GM04504 (cell line): ENCODE measurements around the gene LRFN2.
A peak's percentile ranks its signal among the peaks of the same experiment; 100 is the strongest.

Source experiments
- DNase-seq: peaks from one replicate; pipeline ENCODE4 v3.0.0-alpha.2; 2012; ENCODE audit warnings: low read depth

The LRFN2 gene

GRCh38 chr6:40586369-40587201 is 579 bp downstream of the LRFN2 start:
- no peak for DNase-seq

- no peak for DNase-seq
Measured at GRCh38 chr6:40585651-40586269, 1.4 kb downstream of the LRFN2 start.

DNA sequence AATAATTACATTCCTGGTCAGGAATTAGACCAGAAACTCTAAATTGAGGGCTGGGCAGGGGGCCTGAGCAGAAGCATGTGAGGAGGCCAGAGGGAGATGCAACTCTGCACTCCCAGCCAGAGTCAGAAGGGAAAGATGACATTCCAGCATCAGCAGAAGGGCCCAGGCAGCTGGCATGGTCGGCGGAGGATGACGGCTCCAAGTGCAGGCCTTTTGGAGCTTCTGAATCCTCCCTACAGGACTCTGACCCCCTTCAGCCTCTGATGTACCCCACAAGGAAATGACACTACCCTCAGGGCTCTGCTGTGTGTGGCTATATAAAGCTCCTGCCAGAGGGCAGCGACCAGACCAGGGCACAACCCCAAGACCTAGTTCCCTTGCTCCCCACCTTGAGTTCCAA is 1.9 kb downstream of the LRFN2 start:
- no peak for DNase-seq

GRCh38 chr6:40584741-40585140 is 2.4 kb downstream of the LRFN2 start:
- DNase-seq = no peak

GRCh38 chr6:40583709-40584108 is 3.5 kb downstream of the LRFN2 start:
- DNase-seq = no peak

DNA sequence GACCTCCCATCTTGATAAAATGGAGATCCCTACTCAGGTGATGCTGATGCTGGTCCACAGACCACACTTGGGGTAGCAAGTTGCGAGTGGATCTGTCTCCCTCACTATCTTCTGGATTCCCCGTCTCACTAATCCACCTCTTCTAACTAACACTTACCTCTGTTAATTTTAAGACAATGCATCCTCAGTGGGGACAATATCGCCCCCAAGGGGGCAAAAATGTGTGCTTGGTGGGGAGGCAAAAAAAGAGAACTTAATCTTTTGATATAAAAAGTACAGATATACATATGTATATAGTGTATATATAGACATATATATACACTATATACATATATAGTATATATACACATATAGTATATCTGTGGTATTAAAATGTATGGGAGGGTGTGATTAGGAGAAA is 4.3 kb downstream of the LRFN2 start:
- no peak for DNase-seq

GRCh38 chr6:40579101-40579500 is 8.1 kb downstream of the LRFN2 start:
- no peak for DNase-seq

GRCh38 chr6:40577672-40578071 is 9.5 kb downstream of the LRFN2 start:
- DNase-seq = no peak

GRCh38 chr6:40573221-40573620 is 13.9 kb downstream of the LRFN2 start:
- no peak for DNase-seq

DNA sequence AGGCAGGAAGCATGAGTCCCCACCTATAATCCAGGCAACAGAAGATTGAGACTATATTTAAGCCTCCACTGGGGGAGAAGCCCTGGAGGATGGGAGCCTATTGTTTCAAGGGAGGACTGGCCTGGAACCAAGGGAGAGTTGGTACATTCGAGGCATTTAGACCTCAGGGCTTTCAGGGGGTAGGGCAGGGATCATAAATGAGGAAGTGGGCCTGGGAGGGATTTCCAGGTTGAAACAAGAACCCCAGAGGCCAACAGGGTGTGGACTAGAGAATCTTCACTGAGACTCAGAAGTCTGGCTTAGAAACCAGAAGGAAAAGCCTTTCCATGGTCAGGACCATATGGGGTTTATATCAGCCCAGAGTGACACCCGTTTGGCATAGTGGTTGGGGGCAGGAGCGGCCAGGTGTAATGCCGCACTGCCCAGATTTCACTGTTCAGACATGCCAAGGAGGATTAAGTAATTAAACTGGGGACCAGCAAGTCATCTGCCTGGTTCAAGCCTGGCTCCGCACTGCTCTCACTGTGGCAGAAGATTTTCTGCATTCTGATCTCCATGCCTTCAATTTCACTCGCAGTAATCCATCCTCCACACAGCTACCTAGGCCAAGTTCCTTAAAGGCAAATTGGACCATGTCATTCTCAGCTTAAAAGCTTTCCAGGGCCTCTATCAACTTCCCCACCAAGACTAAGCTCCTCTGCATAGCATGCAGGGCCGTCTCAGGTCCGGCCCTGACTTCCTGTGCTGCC is 17.8 kb downstream of the LRFN2 start:
- no peak for DNase-seq

DNA sequence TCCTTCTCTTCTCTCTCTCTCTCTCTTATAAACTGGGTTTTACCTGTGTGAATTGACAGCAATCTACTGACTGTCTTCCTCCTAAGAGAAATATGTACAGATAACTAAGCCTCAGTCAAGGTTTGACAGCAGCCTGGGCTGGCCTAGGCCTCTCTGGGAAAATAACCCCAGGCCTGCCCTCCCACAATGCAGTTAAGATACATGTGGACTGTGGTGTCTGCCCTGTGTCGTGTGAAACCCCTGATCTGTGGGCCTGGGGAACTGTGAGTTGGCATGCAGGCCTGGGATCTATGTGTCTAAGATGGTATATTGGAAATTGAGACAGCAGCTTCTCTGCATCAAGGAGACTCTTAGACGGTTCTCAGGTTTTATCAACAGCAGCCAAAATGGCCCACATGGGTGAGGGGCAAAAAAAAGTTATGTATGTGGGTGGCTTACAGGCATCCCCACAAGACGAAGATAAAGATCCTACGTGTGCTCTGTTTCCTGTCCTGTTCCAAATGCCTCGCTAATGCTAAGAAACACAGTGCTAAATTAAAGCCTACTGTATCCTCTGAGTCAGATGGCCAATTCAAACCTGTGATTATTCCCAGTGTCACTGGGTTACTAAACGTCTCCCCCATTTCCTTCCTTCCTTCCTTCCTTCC is 19.0 kb downstream of the LRFN2 start:
- no peak for DNase-seq

GRCh38 chr6:40563111-40563510 is 24.1 kb downstream of the LRFN2 start:
- no peak for DNase-seq

GRCh38 chr6:40559056-40559455 is 28.1 kb downstream of the LRFN2 start:
- DNase-seq = no peak

DNA sequence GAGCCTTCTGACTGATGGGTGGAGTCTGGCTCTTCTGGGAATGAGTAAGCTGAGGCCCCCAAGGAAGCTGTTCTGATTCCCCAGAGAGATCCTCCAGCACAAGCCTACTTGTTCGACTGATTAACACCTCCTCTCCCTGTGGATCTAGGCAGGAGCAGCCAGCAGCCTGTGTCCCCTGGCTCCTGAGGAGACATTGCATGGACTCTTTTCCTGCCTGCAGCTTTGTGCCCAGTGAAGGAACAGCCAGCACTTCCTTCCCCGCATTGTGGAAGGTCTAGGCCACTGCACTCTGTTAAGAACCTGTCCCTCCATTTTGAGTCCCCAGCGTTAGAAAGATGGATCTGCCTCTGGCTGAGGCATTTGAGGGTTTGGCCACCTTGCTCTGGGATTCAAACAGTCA is 29.1 kb downstream of the LRFN2 start:
- DNase-seq = no peak

DNA sequence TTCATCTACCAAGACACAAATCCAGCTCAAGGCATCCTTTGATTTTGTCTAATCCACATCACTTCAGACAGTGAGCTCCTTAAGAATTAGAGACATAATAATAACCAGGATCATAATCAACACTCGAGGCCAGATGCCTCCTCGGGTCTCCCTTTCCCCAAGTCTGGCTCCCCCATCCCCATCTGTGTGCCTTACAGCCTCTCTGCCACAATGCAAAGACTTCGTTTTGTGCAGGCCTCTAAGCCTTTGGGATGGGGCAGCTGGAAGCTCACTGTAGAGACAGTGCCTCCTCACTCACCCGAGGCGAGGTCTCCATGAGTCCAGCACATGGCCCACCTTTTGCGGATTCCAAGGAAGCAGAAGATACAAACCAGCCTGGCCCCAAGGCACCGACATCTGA is 30.3 kb downstream of the LRFN2 start:
- no peak for DNase-seq

DNA sequence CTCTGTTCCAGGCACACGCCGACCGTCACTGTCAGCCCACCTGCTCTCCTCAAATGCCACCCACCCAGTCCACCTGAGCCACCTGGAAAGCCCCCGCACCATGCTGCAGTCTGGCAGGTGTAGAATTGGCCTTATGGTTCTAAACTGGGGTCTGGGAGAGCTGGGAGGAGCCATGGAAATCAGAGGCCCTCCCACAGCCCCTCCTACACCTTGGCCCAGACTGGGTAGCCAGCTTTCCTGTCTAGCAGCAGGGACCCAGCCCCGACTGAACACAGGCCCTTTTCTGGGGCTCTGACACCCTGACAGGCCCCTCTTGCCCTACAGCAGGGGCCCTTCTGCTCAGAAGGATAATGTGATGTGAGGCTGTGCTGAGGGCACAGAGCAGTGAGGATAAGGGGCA is 31.1 kb downstream of the LRFN2 start:
- no peak for DNase-seq

DNA sequence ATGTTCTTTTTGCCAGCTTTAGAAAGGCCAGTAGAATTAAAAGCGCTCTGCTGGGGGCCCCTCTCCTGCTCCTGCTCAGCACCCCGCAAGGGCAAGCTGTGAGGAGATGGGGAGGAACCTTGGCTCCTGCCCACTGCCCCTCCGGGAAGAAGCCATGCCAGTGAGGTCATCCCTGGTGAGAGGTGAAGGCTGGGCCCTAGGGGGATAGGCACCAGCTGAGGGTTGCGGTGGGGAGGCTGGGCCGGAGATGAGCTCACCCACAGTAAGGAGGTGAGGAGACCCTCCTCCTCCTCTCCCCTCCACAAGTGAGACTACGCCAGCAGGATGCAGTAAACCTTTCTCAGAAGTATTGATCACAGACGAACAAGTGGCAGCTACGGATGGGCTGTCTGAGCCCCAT is 32.1 kb downstream of the LRFN2 start:
- no peak for DNase-seq

DNA sequence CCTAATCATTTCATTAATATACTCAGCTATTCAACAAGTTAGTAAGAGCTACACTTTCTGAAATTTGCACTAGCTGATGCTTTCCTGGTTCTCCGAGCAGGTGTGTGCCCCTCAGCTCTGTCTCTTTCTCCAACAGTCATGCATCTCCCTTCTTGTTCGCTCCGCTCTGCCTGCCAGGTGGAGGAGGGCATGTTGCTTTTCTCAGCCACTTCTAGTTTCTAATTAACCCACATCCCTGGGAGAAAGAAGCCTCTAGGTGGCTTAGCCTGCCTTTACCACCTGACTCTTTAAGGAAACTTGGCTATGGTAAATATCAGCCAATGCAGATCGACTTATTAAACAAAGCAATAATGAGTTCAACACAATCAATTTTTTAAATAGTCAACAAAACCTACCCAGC is 34.2 kb downstream of the LRFN2 start:
- DNase-seq = no peak

GRCh38 chr6:40551966-40552505 is 35.1 kb downstream of the LRFN2 start:
- DNase-seq = no peak

DNA sequence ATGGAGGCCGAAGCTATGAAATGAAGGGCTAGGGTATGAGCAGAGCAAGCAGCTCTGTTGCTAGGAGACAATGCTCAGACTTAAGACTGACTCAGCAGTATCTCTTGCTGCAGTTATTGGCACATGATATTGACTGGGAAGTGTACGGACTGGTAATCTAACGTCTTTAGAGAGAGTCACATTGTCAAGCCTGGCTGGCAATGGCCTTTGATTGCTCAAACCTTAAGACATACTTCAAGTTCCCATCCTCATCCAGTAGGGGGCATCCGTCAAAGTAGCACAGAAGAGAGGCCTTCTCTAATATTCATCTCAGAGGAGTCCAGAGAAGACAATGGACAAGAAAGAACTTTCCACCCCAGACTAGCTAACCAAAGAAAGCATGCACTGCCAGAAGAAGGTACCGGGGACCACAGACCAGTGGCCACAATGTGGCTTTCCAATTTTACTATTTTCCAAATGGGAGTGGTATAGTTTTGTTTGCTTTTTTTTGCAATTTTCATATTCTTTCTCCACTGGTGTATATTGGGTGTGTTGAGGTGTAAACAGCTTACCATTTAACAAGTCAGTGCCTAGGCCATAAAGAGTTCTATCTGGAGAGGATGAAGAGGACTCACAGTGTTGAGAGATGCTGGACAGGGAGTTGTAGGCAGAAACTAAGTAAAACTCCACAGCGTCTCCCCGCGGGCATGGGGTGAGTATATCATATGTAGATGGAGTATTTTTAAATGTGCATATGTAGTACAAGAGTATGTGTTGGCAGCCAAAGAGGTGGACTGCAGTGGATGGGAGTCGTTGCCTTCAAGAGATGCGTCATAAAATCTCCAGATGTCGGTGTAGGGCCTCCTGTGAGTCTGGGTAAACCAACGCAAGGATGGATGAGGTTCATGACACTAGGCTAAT is 36.7 kb downstream of the LRFN2 start:
- peak; percentile 22 for DNase-seq

- no peak for DNase-seq
Measured at GRCh38 chr6:40545954-40546353, 41.2 kb downstream of the LRFN2 start.
